H1 (cell line): Measurements from ENCODE around the gene ZNF471. TPM values are rescaled to one million over a fixed set of nuclear protein-coding genes. Genes with fewer than 3 reads are reported as not detected.

Experiments
- CTCF ChIA-PET: fragments of 300-600 bp; sonication (Branson Sonifier 250); formaldehyde crosslinking; loops from one replicate; lab custom pipeline; 2021; ENCODE audit not compliant: partially characterized antibody; lab: Charles Lee
- POLR2A ChIA-PET: fragments of 300-600 bp; sonication (Branson Sonifier 250); formaldehyde crosslinking; loops from one replicate; lab custom pipeline; 2021; ENCODE audit warnings: inconsistent platforms; ENCODE audit not compliant: partially characterized antibody; lab: Charles Lee
- DNase-seq, 2 experiments: peaks; one replicate each; pipeline versions ENCODE4 v3.0.0 to v3.0.0-alpha.2; 2010 to 2022; ENCODE audit warnings: low spot score in 2 of 2, low read depth in 1 of 2, mixed read lengths in 1 of 2
- FAIRE-seq: peaks from 2 replicates; lab custom pipeline; 2011; peaks lifted over from hg19 to GRCh38; lab: Jason Lieb, UNC
- H2AFZ ChIP-seq: 2 replicates; pipeline ENCODE4 v1.8.1; 2012; ENCODE audit warnings: low read length, inconsistent platforms
- H2AK5ac ChIP-seq: 2 replicates; pipeline ENCODE4 v1.6.1; 2013; ENCODE audit warnings: low read depth, low read length
- H2BK120ac ChIP-seq: replicated peaks from 2 replicates; pipeline ENCODE3; 2013; ENCODE audit warnings: low read depth, low read length, inconsistent platforms
- H2BK12ac ChIP-seq: 2 replicates; pipeline ENCODE4 v1.6.1; 2013; ENCODE audit warnings: low read depth, low read length
- H2BK15ac ChIP-seq: 2 replicates; pipeline ENCODE4 v1.6.1; 2013; ENCODE audit warnings: low read length
- H2BK20ac ChIP-seq: 2 replicates; pipeline ENCODE4 v1.6.1; 2013; ENCODE audit warnings: low read length
- H2BK5ac ChIP-seq: 2 replicates; pipeline ENCODE4 v1.6.1; 2013; ENCODE audit warnings: low read depth, low read length
- H3K14ac ChIP-seq: 2 replicates; pipeline ENCODE4 v1.6.1; 2013; ENCODE audit warnings: inconsistent platforms; ENCODE audit not compliant: insufficient read length
- H3K18ac ChIP-seq: 2 replicates; pipeline ENCODE4 v1.6.1; 2013; ENCODE audit warnings: low read length; ENCODE audit errors: extremely low read depth
- H3K23ac ChIP-seq: 2 replicates; pipeline ENCODE4 v1.6.1; 2013; ENCODE audit warnings: inconsistent platforms; ENCODE audit not compliant: insufficient read length
- H3K23me2 ChIP-seq: 2 replicates; pipeline ENCODE4 v1.6.1; 2013; ENCODE audit warnings: low read depth, low read length
- H3K27ac ChIP-seq: 2 replicates; pipeline ENCODE4 v1.6.1; 2011; ENCODE audit warnings: low read depth, low read length, inconsistent platforms
- H3K27me3 ChIP-seq, 4 experiments: replicated peaks in 1 of 4; 1 replicate in 1 of 4; 2 replicates in 3 of 4; pipeline versions ENCODE4 v1.6.1 to v1.8.1; 2011 to 2013; ENCODE audit warnings: low read length in 3 of 4, mild to moderate bottlenecking in 3 of 4, inconsistent platforms in 2 of 4, mixed read lengths in 2 of 4, moderate library complexity in 1 of 4; ENCODE audit not compliant: control insufficient read depth in 3 of 4, insufficient read depth in 3 of 4; ENCODE audit errors: extremely low read depth in 1 of 4
- H3K36me3 ChIP-seq, 4 experiments: 2 replicates each; pipeline versions ENCODE4 v1.6.1 to v1.8.1; 2011 to 2013; ENCODE audit warnings: mild to moderate bottlenecking in 4 of 4, low read length in 3 of 4, moderate library complexity in 2 of 4, control low read depth in 1 of 4, inconsistent platforms in 1 of 4; ENCODE audit not compliant: insufficient read depth in 4 of 4, control insufficient read depth in 2 of 4
- H3K4ac ChIP-seq: replicated peaks from 2 replicates; pipeline ENCODE3; 2013; ENCODE audit warnings: low read length, low read depth, mixed read lengths, inconsistent platforms; ENCODE audit not compliant: insufficient read length
- H3K4me1 ChIP-seq, 4 experiments: replicated peaks in 1 of 4; 1 replicate in 1 of 4; 2 replicates in 3 of 4; pipeline versions ENCODE4 v1.6.1 to v1.8.1; 2011 to 2013; ENCODE audit warnings: low read length in 3 of 4, inconsistent platforms in 2 of 4, mixed read lengths in 1 of 4; ENCODE audit not compliant: insufficient read depth in 4 of 4, control insufficient read depth in 3 of 4
- H3K4me2 ChIP-seq, 2 experiments: 2 replicates each; pipeline versions ENCODE4 v1.6.1 to v1.8.1; 2011 to 2013; ENCODE audit warnings: low read depth in 2 of 2, low read length in 2 of 2, control low read depth in 1 of 2, inconsistent platforms in 1 of 2, mild to moderate bottlenecking in 1 of 2; ENCODE audit not compliant: insufficient read depth in 1 of 2
- H3K4me3 ChIP-seq, 4 experiments: fragments of 200-600, 300-600 bp in 1 of 4; sonication (generic), shearing (Covaris generic), sonication (Bioruptor Twin) in 1 of 4; 2 replicates each; pipeline versions ENCODE4 v1.5.1 to v1.8.1; 2011 to 2016; ENCODE audit warnings: low read length in 4 of 4, low read depth in 3 of 4, control low read depth in 2 of 4, inconsistent platforms in 2 of 4, mild to moderate bottlenecking in 2 of 4, mixed read lengths in 1 of 4, moderate library complexity in 1 of 4; ENCODE audit not compliant: insufficient read depth in 2 of 4; ENCODE audit errors: extremely low read depth in 1 of 4
- H3K56ac ChIP-seq: replicated peaks from 2 replicates; pipeline ENCODE3; 2013; ENCODE audit warnings: low read depth, mild to moderate bottlenecking, mixed read lengths, low read length, inconsistent platforms; ENCODE audit not compliant: insufficient read length
- H3K79me1 ChIP-seq: 2 replicates; pipeline ENCODE4 v1.6.1; 2013; ENCODE audit warnings: low read depth, low read length, control low read depth
- H3K79me2 ChIP-seq, 2 experiments: 2 replicates each; pipeline versions ENCODE4 v1.6.1 to v1.8.1; 2012 to 2013; ENCODE audit warnings: low read length in 2 of 2, mild to moderate bottlenecking in 2 of 2, inconsistent platforms in 1 of 2; ENCODE audit not compliant: insufficient read depth in 2 of 2, control insufficient read depth in 1 of 2
- H3K9ac ChIP-seq, 4 experiments: replicated peaks in 1 of 4; 1 replicate in 1 of 4; 2 replicates in 3 of 4; pipeline versions ENCODE4 v1.6.1 to v1.8.1; 2011 to 2013; ENCODE audit warnings: low read depth in 3 of 4, low read length in 3 of 4, control low read depth in 2 of 4, mild to moderate bottlenecking in 2 of 4, moderate library complexity in 2 of 4, inconsistent platforms in 1 of 4; ENCODE audit errors: extremely low read depth in 1 of 4
- H3K9me3 ChIP-seq, 2 experiments: 2 replicates each; pipeline versions ENCODE4 v1.6.1 to v1.8.1; 2012 to 2013; ENCODE audit warnings: mild to moderate bottlenecking in 2 of 2, moderate library complexity in 2 of 2, control low read depth in 1 of 2, inconsistent platforms in 1 of 2, low read depth in 1 of 2, low read length in 1 of 2, mixed read lengths in 1 of 2; ENCODE audit not compliant: insufficient read depth in 2 of 2
- H4K20me1 ChIP-seq, 2 experiments: replicated peaks in 1 of 2; 2 replicates each; pipeline versions ENCODE3 to v1.8.1; 2011 to 2013; ENCODE audit warnings: inconsistent platforms in 2 of 2, low read length in 2 of 2, mild to moderate bottlenecking in 1 of 2; ENCODE audit not compliant: insufficient read depth in 2 of 2, control insufficient read depth in 1 of 2
- H4K5ac ChIP-seq: 2 replicates; pipeline ENCODE4 v1.6.1; 2013; ENCODE audit warnings: low read length, low read depth, mixed read lengths, inconsistent platforms; ENCODE audit not compliant: insufficient read length
- H4K8ac ChIP-seq: 2 replicates; pipeline ENCODE4 v1.8.0; 2013; ENCODE audit warnings: mild to moderate bottlenecking, moderate library complexity, low read length, inconsistent platforms; ENCODE audit not compliant: insufficient read depth; ENCODE audit errors: extremely low read depth
- H4K91ac ChIP-seq: replicated peaks from 2 replicates; pipeline ENCODE3; 2013; ENCODE audit warnings: low read length, mixed read lengths, inconsistent platforms; ENCODE audit not compliant: insufficient read length
- CBX5 ChIP-seq: fragments of 300-800, 300-1000 bp; sonication (generic); IDR thresholded peaks from 2 replicates; pipeline ENCODE4 v1.7.1; 2016; ENCODE audit warnings: antibody characterized with exemption, low read length, low read depth
- CBX8 ChIP-seq: fragments of 300-800, 300-1000 bp; sonication (generic); IDR thresholded peaks from 2 replicates; pipeline ENCODE4 v1.7.1; 2016; ENCODE audit warnings: low read depth, low read length, borderline replicate concordance
- CHD2 ChIP-seq: IDR thresholded peaks from 2 replicates; pipeline ENCODE4 v1.6.1; 2012; ENCODE audit warnings: low read length, improper control_type of control experiment
- CTBP2 ChIP-seq: IDR thresholded peaks from 2 replicates; pipeline ENCODE4 v1.7.0; 2011; ENCODE audit warnings: borderline replicate concordance, mild to moderate bottlenecking, moderate library complexity, mixed read lengths, low read length; ENCODE audit not compliant: insufficient read depth, insufficient read length
- EGR1 ChIP-seq: IDR thresholded peaks from 2 replicates; pipeline ENCODE4 v1.6.1; 2011; ENCODE audit warnings: low read depth, low read length, borderline replicate concordance
- EP300 ChIP-seq, 2 experiments: IDR thresholded peaks; 1 replicate in 1 of 2; 2 replicates in 1 of 2; pipeline ENCODE4 v1.6.1; 2011 to 2012; ENCODE audit warnings: low read depth in 2 of 2, low read length in 2 of 2, mild to moderate bottlenecking in 2 of 2, borderline replicate concordance in 1 of 2, inconsistent platforms in 1 of 2, moderate library complexity in 1 of 2
- JUN ChIP-seq: IDR thresholded peaks from 2 replicates; pipeline ENCODE4 v1.6.1; 2011; ENCODE audit warnings: low read depth, mild to moderate bottlenecking, improper control_type of control experiment, low read length
- NRF1 ChIP-seq: IDR thresholded peaks from 2 replicates; pipeline ENCODE4 v1.6.1; 2011; ENCODE audit warnings: mild to moderate bottlenecking, low read depth, low read length, improper control_type of control experiment
- RNF2 ChIP-seq: fragments of 200-900, 300-1000 bp; sonication (generic); IDR thresholded peaks from 2 replicates; pipeline ENCODE4 v1.7.1; 2016; ENCODE audit warnings: borderline replicate concordance, low read depth, mild to moderate bottlenecking, antibody characterized with exemption, low read length; ENCODE audit not compliant: poor library complexity, severe bottlenecking; ENCODE audit errors: missing control alignments
- RXRA ChIP-seq: IDR thresholded peaks from 2 replicates; pipeline ENCODE4 v1.6.1; 2011; ENCODE audit warnings: low read depth, mild to moderate bottlenecking, low read length, moderate library complexity; ENCODE audit not compliant: insufficient read depth
- SP2 ChIP-seq: IDR thresholded peaks from 2 replicates; pipeline ENCODE4 v1.6.1; 2012; ENCODE audit warnings: mild to moderate bottlenecking, low read length, inconsistent platforms
- SRF ChIP-seq: IDR thresholded peaks from 2 replicates; pipeline ENCODE4 v1.6.1; 2011; ENCODE audit warnings: mild to moderate bottlenecking, low read depth, low read length, moderate library complexity
- USF2 ChIP-seq: IDR thresholded peaks from 2 replicates; pipeline ENCODE4 v1.6.1; 2011; ENCODE audit warnings: low read length, improper control_type of control experiment
- WGBS, 2 experiments: shearing (Covaris generic) in 1 of 2; methylation state at CpG; one replicate each; pipeline versions ENCODE4 v1.1.6 to v1.1.7; 2013 to 2015; ENCODE audit warnings: low lambda C conversion rate in 2 of 2, mixed read lengths in 2 of 2, inconsistent platforms in 1 of 2, low coverage in 1 of 2, missing lambda C conversion rate in 1 of 2; ENCODE audit not compliant: insufficient replicate concordance in 2 of 2, insufficient coverage in 1 of 2, insufficient read length in 1 of 2; ENCODE audit errors: extremely low coverage in 1 of 2, missing lambda C conversion rate in 1 of 2; 5-methylcytosine and 5-hydroxymethylcytosine counted together
- polyA plus RNA-seq, 7 experiments: library from polyadenylated mRNA; depleted of rRNA in 3 of 7; stranded (reverse) in 5 of 7; unstranded in 2 of 7; fragments of >200 nt in 5 of 7; fragments of 200-250 nt in 2 of 7; gene quantifications; 1 replicate in 5 of 7; 2 replicates in 1 of 7; 4 replicates in 1 of 7; pipeline versions ENCODE4 v1.2.1 to v1.2.3, GENCODE V29; 2011 to 2013; ENCODE audit warnings: missing spikeins in 2 of 7, mixed read lengths in 2 of 7
- total RNA-seq: library from RNA; stranded (reverse); fragmentation: NEBNext Ultra II Directional; extraction: Animal tissue kit (Norgen Biotek cat#: 25700); gene quantifications from 2 replicates; pipeline ENCODE4 v1.2.1, GENCODE V29; 2021

Gene ZNF471
- total and polyA plus RNA-seq, 2 of the 8 experiments (the other 6 are each of a cell fraction or from before 2014, with no cell fraction given): 0.73 to 0.74 TPM

- Histone ChIP-seq H3K56ac (no peak overlapping the region), H3K27me3 (no peaks in the 10 kb centered on the region), H3K4me1 (peaks cover 0 to 4% (median 1%) of the 10 kb centered on the region in 4 experiments; a peak in 4 of 7 replicates), H3K4ac (no peak overlapping the region), H3K79me2 (peaks cover 3 to 60% of the 10 kb centered on the region in 2 experiments), H4K8ac (no peak overlapping the region), H3K23ac (no peak overlapping the region), H3K9ac (no peak overlapping the region), H2AFZ (no peak overlapping the region), H4K91ac (no peak overlapping the region), H3K4me2 (no peak overlapping the region), H4K20me1 (peaks cover 0 to 2% of the 10 kb centered on the region in 2 experiments), H3K14ac (no peak overlapping the region), H2BK5ac (no peak overlapping the region), H2BK120ac (no peak overlapping the region), H2BK20ac (no peak overlapping the region), H3K36me3 (peaks cover 0 to 6% (median 2%) of the 10 kb centered on the region in 4 experiments; a peak in 6 of 8 replicates), H3K9me3 (no peaks in the 10 kb centered on the region), H2BK12ac (no peak overlapping the region), H3K18ac (no peak overlapping the region), H2BK15ac (no peak overlapping the region), H3K4me3 (no peak overlapping the region), H3K79me1 (no peaks in the 10 kb centered on the region), H3K23me2 (peaks cover 5% of the 10 kb centered on the region; the same call in 1 of the 2 replicates), H4K5ac (no peak overlapping the region), H3K27ac (no peak overlapping the region), H2AK5ac (no peak overlapping the region)
- 88% methylated on average over 3 of the region's 3 CpGs; no CpG with 5 or more reads in 1 of the 2 experiments for WGBS, 2 experiments
- ChIA-PET CTCF (interaction anchor here (0.8 kb wide), 1 partner anchor 8 kb away, joined by 3 read pairs; no protein-coding TSS in a partner anchor), POLR2A (no interaction called here)
- FAIRE-seq (no peak), DNase-seq (no peak)
- TF ChIP-seq SRF (no peak), CBX8 (no peak), EGR1 (no peak), JUN (no peak), NRF1 (no peak), SP2 (no peak), CHD2 (no peak), CBX5 (no peak), USF2 (no peak), RNF2 (no peak), CTBP2 (no peak), EP300 (IDR thresholded peaks at IDR 0.05; ENCODE audit: borderline replicate concordance in 1 of 2, low read depth in 2 of 2, low read length in 2 of 2) (no peak), RXRA (no peak)
These were observed 33.3 kb upstream of the ZNF471 start for GRCh38 chr19:56474308-56474707.
